K562 (cell line): ENCODE data around the gene VGF. TPM values are rescaled to one million over a fixed set of nuclear protein-coding genes. Genes with fewer than 3 reads are reported as not detected.

Experiments
- ADNP ChIP-seq: fragments of 200-800 bp; sonication (Bioruptor generic); IDR thresholded peaks from 2 replicates; pipeline ENCODE4 v1.6.1; 2016; ENCODE audit warnings: missing genetic modification characterization, missing compliant biosample characterization
- CHD2 ChIP-seq: IDR thresholded peaks from 2 replicates; pipeline ENCODE4 v1.6.1; 2011; ENCODE audit warnings: low read depth, low read length
- DACH1 ChIP-seq: fragments of 450-650 bp; IDR thresholded peaks from 2 replicates; pipeline ENCODE4 v1.6.1; 2018; ENCODE audit not compliant: partially characterized antibody
- DDX20 ChIP-seq: fragments of 450-650 bp; IDR thresholded peaks from 2 replicates; pipeline ENCODE4 v1.6.1; 2016; ENCODE audit warnings: missing genetic modification characterization, low read depth, mild to moderate bottlenecking, missing compliant biosample characterization, moderate library complexity
- FOXA1 ChIP-seq: fragments of 450-650 bp; IDR thresholded peaks from 2 replicates; pipeline ENCODE4 v1.6.1; 2016; ENCODE audit warnings: mild to moderate bottlenecking, borderline replicate concordance
- FOXP1 ChIP-seq: sonication (generic); formaldehyde crosslinking; IDR thresholded peaks from 2 replicates; pipeline ENCODE4 v1.8.0; 2022; ENCODE audit warnings: mild to moderate bottlenecking, missing genetic modification reagents
- HES1 ChIP-seq: fragments of 450-650 bp; IDR thresholded peaks from 2 replicates; pipeline ENCODE4 v1.6.1; 2016; ENCODE audit warnings: low read depth, mild to moderate bottlenecking, moderate library complexity
- JUN ChIP-seq, 2 experiments: sonication (generic) in 1 of 2; formaldehyde crosslinking in 1 of 2; IDR thresholded peaks; 2 replicates each; pipeline versions ENCODE4 v1.6.1 to v1.8.0; 2012 to 2022; ENCODE audit warnings: borderline replicate concordance in 2 of 2, mild to moderate bottlenecking in 2 of 2, improper control_type of control experiment in 1 of 2, low read depth in 1 of 2, low read length in 1 of 2, missing genetic modification reagents in 1 of 2
- JUNB ChIP-seq: fragments of 450-650 bp; formaldehyde crosslinking; conservative IDR thresholded peaks from 2 replicates; pipeline ENCODE4 v1.4.0; 2020; ENCODE audit warnings: mild to moderate bottlenecking
- MTF1 ChIP-seq: fragments of 250-450 bp; sonication (Bioruptor Pico); IDR thresholded peaks from 2 replicates; pipeline ENCODE4 v1.9.0; 2021; ENCODE audit warnings: moderate library complexity, mild to moderate bottlenecking, inconsistent platforms, borderline replicate concordance
- NBN ChIP-seq: fragments of 450-650 bp; IDR thresholded peaks from 2 replicates; pipeline ENCODE4 v1.6.1; 2016; ENCODE audit warnings: low read depth, mild to moderate bottlenecking
- NCOA1 ChIP-seq: fragments of 450-650 bp; IDR thresholded peaks from 2 replicates; pipeline ENCODE4 v1.6.1; 2016; ENCODE audit warnings: low read depth
- NR2F6 ChIP-seq: fragments of 450-650 bp; formaldehyde crosslinking; IDR thresholded peaks from 2 replicates; pipeline ENCODE4 v1.4.0; 2020; ENCODE audit warnings: mild to moderate bottlenecking
- OTX1 ChIP-seq: fragments of 450-650 bp; formaldehyde crosslinking; IDR thresholded peaks from 2 replicates; pipeline ENCODE4 v1.4.0; 2022; ENCODE audit warnings: mild to moderate bottlenecking
- PTBP1 ChIP-seq: fragments of 200-400 bp; formaldehyde crosslinking; IDR thresholded peaks from 2 replicates; pipeline ENCODE4 v1.6.1; 2017; ENCODE audit warnings: low read depth, low read length
- RBM17 ChIP-seq: fragments of 200-400 bp; formaldehyde crosslinking; IDR thresholded peaks from 2 replicates; pipeline ENCODE4 v1.6.1; 2017; ENCODE audit warnings: low read depth, mild to moderate bottlenecking, low read length, borderline replicate concordance
- RFX7 ChIP-seq: fragments of 250-450 bp; sonication (Bioruptor Pico); IDR thresholded peaks from 2 replicates; pipeline ENCODE4 v1.5.1; 2021; ENCODE audit warnings: mild to moderate bottlenecking
- TAF1 ChIP-seq: IDR thresholded peaks from 2 replicates; pipeline ENCODE4 v1.6.1; 2011; ENCODE audit warnings: mild to moderate bottlenecking, low read length, moderate library complexity; ENCODE audit not compliant: insufficient read depth, control insufficient read depth, severe bottlenecking; ENCODE audit errors: extremely low read depth
- TBP ChIP-seq: optimal IDR thresholded peaks from 2 replicates; pipeline ENCODE3; 2011; ENCODE audit warnings: low read depth, low read length, improper control_type of control experiment
- THRAP3 ChIP-seq: fragments of 450-650 bp; IDR thresholded peaks from 2 replicates; pipeline ENCODE4 v1.6.1; 2016; ENCODE audit warnings: mild to moderate bottlenecking, inconsistent platforms, borderline replicate concordance
- ZC3H4 ChIP-seq: sonication (generic); formaldehyde crosslinking; IDR thresholded peaks from 2 replicates; pipeline ENCODE4 v1.9.0; 2021; ENCODE audit warnings: missing genetic modification reagents, borderline replicate concordance
- ZNF518B ChIP-seq: fragments of 250-450 bp; sonication (Bioruptor Pico); IDR thresholded peaks from 2 replicates; pipeline ENCODE4 v1.5.0; 2021; ENCODE audit warnings: mild to moderate bottlenecking, moderate library complexity
- ZNF76 ChIP-seq: fragments of 250-450 bp; sonication (Bioruptor Pico); IDR thresholded peaks from 2 replicates; pipeline ENCODE4 v1.4.0; 2020; ENCODE audit warnings: mild to moderate bottlenecking, moderate library complexity, borderline replicate concordance
- polyA plus RNA-seq, 8 experiments: library from polyadenylated mRNA; depleted of rRNA in 4 of 8; stranded (reverse) in 5 of 8; unstranded in 3 of 8; fragments of >200 nt; fragmentation: Nextera tagmentation in 2 of 8; fragmentation: Illumina TruSeq in 1 of 8; extraction: Ambion mirVana in 2 of 8; extraction: Trizol in 1 of 8; gene quantifications; 2 replicates each; pipeline versions ENCODE4 v1.2.1 to v1.2.3, GENCODE V29; 2011 to 2014; ENCODE audit warnings: inconsistent platforms in 1 of 8, missing spikeins in 1 of 8
- total RNA-seq, 7 experiments: library from RNA; depleted of rRNA in 6 of 7; stranded (reverse); fragments of >200 nt in 6 of 7; fragmentation: Illumina TruSeq in 2 of 7; extraction: Trizol in 2 of 7; gene quantifications; 2 replicates each; pipeline versions ENCODE4 v1.2.1 to v1.2.3, GENCODE V29; 2011 to 2021; ENCODE audit warnings: low replicate concordance in 1 of 7
- TF ChIP-seq, protein P1 (sequence below): fragments of 450-650 bp; formaldehyde crosslinking; IDR thresholded peaks from 2 replicates; pipeline ENCODE4 v1.4.0; 2022; ENCODE audit warnings: missing genetic modification characterization

Gene VGF
- total and polyA plus RNA-seq, 9 of the 15 experiments (the other 6 are each of a cell fraction or from before 2014, with no cell fraction given): 0.03 to 5.7 (median 0.34) TPM

DNA sequence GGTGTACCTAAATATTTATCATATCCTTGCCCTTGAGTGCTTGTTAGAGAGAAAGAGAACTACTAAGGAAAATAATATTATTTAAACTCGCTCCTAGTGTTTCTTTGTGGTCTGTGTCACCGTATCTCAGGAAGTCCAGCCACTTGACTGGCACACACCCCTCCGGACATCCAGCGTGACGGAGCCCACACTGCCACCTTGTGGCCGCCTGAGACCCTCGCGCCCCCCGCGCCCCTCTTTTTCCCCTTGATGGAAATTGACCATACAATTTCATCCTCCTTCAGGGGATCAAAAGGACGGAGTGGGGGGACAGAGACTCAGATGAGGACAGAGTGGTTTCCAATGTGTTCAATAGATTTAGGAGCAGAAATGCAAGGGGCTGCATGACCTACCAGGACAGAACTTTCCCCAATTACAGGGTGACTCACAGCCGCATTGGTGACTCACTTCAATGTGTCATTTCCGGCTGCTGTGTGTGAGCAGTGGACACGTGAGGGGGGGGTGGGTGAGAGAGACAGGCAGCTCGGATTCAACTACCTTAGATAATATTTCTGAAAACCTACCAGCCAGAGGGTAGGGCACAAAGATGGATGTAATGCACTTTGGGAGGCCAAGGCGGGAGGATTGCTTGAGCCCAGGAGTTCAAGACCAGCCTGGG, 27.0 kb downstream of the VGF start (continued):
- TF ChIP-seq ZNF518B (CRISPR knock-in tag): no peak
- TF ChIP-seq FOXP1 (CRISPR knock-in tag): no peak
- TF ChIP-seq OTX1: no peak
- TF ChIP-seq NCOA1: peak; percentile 89
- TF ChIP-seq ZC3H4 (CRISPR knock-in tag): no peak
- peak; percentile 99 for TF ChIP-seq JUNB (CRISPR knock-in tag)
- peak; percentile 70 for TF ChIP-seq HES1
- no peak for TF ChIP-seq DACH1
- TF ChIP-seq THRAP3: no peak; the same call in 1 of the 2 replicates
- TF ChIP-seq RBM17: no peak
- TF ChIP-seq TBP: peak; percentile 68
- TF ChIP-seq RFX7: no peak
- TF ChIP-seq ZNF76: 0 out of 2 replicates have a peak, but pooled peaks have one; percentile 31
- TF ChIP-seq FOXA1: no peak
- TF ChIP-seq MTF1 (CRISPR knock-in tag): no peak
- peak; percentile 70; the same call in 1 of the 2 replicates for TF ChIP-seq ADNP (tag)
- no peak for TF ChIP-seq PTBP1
- peak; percentile 30; the same call in 1 of the 2 replicates for TF ChIP-seq CHD2
- TF ChIP-seq DDX20 (tag): no peak
- TF ChIP-seq TAF1: peak; percentile 38
- TF ChIP-seq NR2F6 (CRISPR knock-in tag): no peak
- TF ChIP-seq, protein P1, sequence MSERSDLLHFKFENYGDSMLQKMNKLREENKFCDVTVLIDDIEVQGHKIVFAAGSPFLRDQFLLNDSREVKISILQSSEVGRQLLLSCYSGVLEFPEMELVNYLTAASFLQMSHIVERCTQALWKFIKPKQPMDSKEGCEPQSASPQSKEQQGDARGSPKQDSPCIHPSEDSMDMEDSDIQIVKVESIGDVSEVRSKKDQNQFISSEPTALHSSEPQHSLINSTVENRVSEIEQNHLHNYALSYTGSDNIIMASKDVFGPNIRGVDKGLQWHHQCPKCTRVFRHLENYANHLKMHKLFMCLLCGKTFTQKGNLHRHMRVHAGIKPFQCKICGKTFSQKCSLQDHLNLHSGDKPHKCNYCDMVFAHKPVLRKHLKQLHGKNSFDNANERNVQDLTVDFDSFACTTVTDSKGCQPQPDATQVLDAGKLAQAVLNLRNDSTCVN (CRISPR knock-in tag): no peak; the same call in 1 of the 2 replicates
- TF ChIP-seq JUN (IDR thresholded peaks at IDR 0.05; ENCODE audit: borderline replicate concordance, low read depth, low read length): peak; percentile 100
- TF ChIP-seq JUN (CRISPR knock-in tag; IDR thresholded peaks at IDR 0.05; ENCODE audit: borderline replicate concordance): peak; percentile 98; the same call in 1 of the 2 replicates
- TF ChIP-seq NBN: peak; percentile 94
